Effector memory CD8-positive, alpha-beta T cell (primary cell): ENCODE data around the gene CRYZL1.
"Not testable (repeated sequence)": the region's sequence is repeated elsewhere in the genome, so short reads cannot be mapped to it uniquely, and the experiment has no call there.

Experiments
- ATAC-seq: fragments of 150-1000 bp; cut with Tn5 transposase; replicated peaks from 2 replicates; pipeline ENCODE4 v1.10.0; 2021; ENCODE audit warnings: mild to moderate bottlenecking, moderate library complexity
- DNase-seq, 3 experiments: peaks; one replicate each; pipeline ENCODE4 v3.0.0; 2021
- H3K27ac Mint-ChIP-seq, 2 donors: one replicate each; pipeline ENCODE4 v1.8.0; 2022; ENCODE audit warnings: mild to moderate bottlenecking in 2 of 2, mixed read lengths in 2 of 2, moderate library complexity in 2 of 2
- H3K27me3 Mint-ChIP-seq, 2 donors: one replicate each; pipeline ENCODE4 v1.8.0; 2022; ENCODE audit warnings: mixed read lengths in 2 of 2
- H3K36me3 Mint-ChIP-seq: one replicate; pipeline ENCODE4 v1.8.0; 2022; ENCODE audit warnings: mild to moderate bottlenecking, moderate library complexity, mixed read lengths; ENCODE audit not compliant: insufficient read depth
- H3K4me1 Mint-ChIP-seq, 2 donors: one replicate each; pipeline ENCODE4 v1.8.0; 2022; ENCODE audit warnings: low read depth in 2 of 2, mixed read lengths in 2 of 2
- H3K4me3 Mint-ChIP-seq, 2 donors: one replicate each; pipeline ENCODE4 v1.8.0; 2022; ENCODE audit warnings: mild to moderate bottlenecking in 2 of 2, mixed read lengths in 2 of 2, moderate library complexity in 2 of 2
- H3K9me3 Mint-ChIP-seq, 2 donors: one replicate each; pipeline ENCODE4 v1.8.0; 2022; ENCODE audit warnings: mixed read lengths in 2 of 2

The CRYZL1 gene

GRCh38 chr21:33642027-33642895, 720 bp upstream of the CRYZL1 start, which contains the start of gene ITSN1:
Gene ITSN1 (plus strand): TSS chr21:33642501. CDS start chr21:33718829, 76,328 bp downstream.
- Mint-ChIP-seq H3K27ac (peak within 1 kb of the TSS; percentile 75 to 93), H3K4me3 (peak within 1 kb of the TSS; percentile 85), H3K27me3 (peaks cover 0 to 17% of the 10 kb centered on the region in 2 donors), H3K36me3 (peaks cover 4% of the 10 kb centered on the region), H3K9me3 (no peaks in the 10 kb centered on the region), H3K4me1 (peaks cover 12 to 14% of the 10 kb centered on the region in 2 donors)
- peak; percentile 85 for ATAC-seq
- DNase-seq: peak; percentile 99 to 100 (median 99)

GRCh38 chr21:33640697-33641351, 717 bp downstream of the CRYZL1 start:
- Mint-ChIP-seq H3K36me3 (peaks cover 4% of the 10 kb centered on the region), H3K9me3 (no peaks in the 10 kb centered on the region), H3K27ac (peak overlapping the region; percentile 75 to 93), H3K4me1 (peaks cover 18% of the 10 kb centered on the region in 2 donors), H3K27me3 (peaks cover 0 to 17% of the 10 kb centered on the region in 2 donors), H3K4me3 (peak overlapping the region; percentile 81 to 85)
- no peak for ATAC-seq
- DNase-seq: no peak

- Mint-ChIP-seq H3K4me1 (peaks cover 9 to 10% of the 10 kb centered on the region in 2 donors), H3K27ac (no peak overlapping the region), H3K9me3 (no peaks in the 10 kb centered on the region), H3K36me3 (peaks cover 18% of the 10 kb centered on the region), H3K27me3 (no peaks in the 10 kb centered on the region), H3K4me3 (no peak overlapping the region)
- DNase-seq (no peak), ATAC-seq (no peak)
These were observed 7.3 kb downstream of the CRYZL1 start for GRCh38 chr21:33634254-33634653.

GRCh38 chr21:33626151-33626550, 15.4 kb downstream of the CRYZL1 start:
- H3K27ac Mint-ChIP-seq, H3K27me3 Mint-ChIP-seq, H3K4me1 Mint-ChIP-seq, DNase-seq, ATAC-seq, H3K4me3 Mint-ChIP-seq, H3K9me3 Mint-ChIP-seq: not testable (repeated sequence)
- H3K36me3 Mint-ChIP-seq: peaks cover 50% of the 10 kb centered on the region

- H3K9me3 Mint-ChIP-seq: peaks cover 0 to 2% of the 10 kb centered on the region in 2 donors
These were observed 19.3 kb downstream of the CRYZL1 start for GRCh38 chr21:33622253-33622652.

GRCh38 chr21:33619726-33620125, 21.8 kb downstream of the CRYZL1 start:
- Mint-ChIP-seq H3K4me3 (no peak overlapping the region), H3K9me3 (peaks cover 0 to 2% of the 10 kb centered on the region in 2 donors), H3K36me3 (peaks cover 44% of the 10 kb centered on the region), H3K27ac (peak overlapping the region in 1 of 2 donors; percentile 8), H3K27me3 (no peaks in the 10 kb centered on the region), H3K4me1 (no peaks in the 10 kb centered on the region)
- ATAC-seq (no peak), DNase-seq (no peak)

More at GRCh38 chr21:33622253-33622652, 19.3 kb downstream of the CRYZL1 start:
- Mint-ChIP-seq H3K4me3 (no peak overlapping the region), H3K4me1 (no peaks in the 10 kb centered on the region), H3K27me3 (no peaks in the 10 kb centered on the region), H3K36me3 (peaks cover 45% of the 10 kb centered on the region), H3K27ac (no peak overlapping the region)
- no peak for ATAC-seq
- no peak for DNase-seq

- Mint-ChIP-seq H3K27ac (no peak overlapping the region), H3K4me3 (no peak overlapping the region), H3K36me3 (peaks cover 46% of the 10 kb centered on the region), H3K9me3 (peaks cover 0 to 2% of the 10 kb centered on the region in 2 donors), H3K27me3 (no peaks in the 10 kb centered on the region), H3K4me1 (no peaks in the 10 kb centered on the region)
- no peak for ATAC-seq
- DNase-seq: no peak
These were observed 23.1 kb downstream of the CRYZL1 start for GRCh38 chr21:33618407-33618806.

GRCh38 chr21:33617565-33617964, 24.0 kb downstream of the CRYZL1 start:
- not testable (repeated sequence) for ATAC-seq, H3K27me3 Mint-ChIP-seq, H3K27ac Mint-ChIP-seq, H3K4me3 Mint-ChIP-seq, H3K9me3 Mint-ChIP-seq, DNase-seq, H3K4me1 Mint-ChIP-seq
- peaks cover 47% of the 10 kb centered on the region for H3K36me3 Mint-ChIP-seq

GRCh38 chr21:33611006-33611744, 30.4 kb downstream of the CRYZL1 start:
- H3K27me3 Mint-ChIP-seq: no peaks in the 10 kb centered on the region
- no peaks in the 10 kb centered on the region for H3K9me3 Mint-ChIP-seq
- peak overlapping the region in 1 of 2 donors; percentile 46 for H3K27ac Mint-ChIP-seq
- DNase-seq (no peak), ATAC-seq (no peak)
- peaks cover 39% of the 10 kb centered on the region for H3K36me3 Mint-ChIP-seq
- no peak overlapping the region for H3K4me3 Mint-ChIP-seq
- H3K4me1 Mint-ChIP-seq: no peaks in the 10 kb centered on the region

- Mint-ChIP-seq H3K27ac (no peak overlapping the region), H3K36me3 (peaks cover 36% of the 10 kb centered on the region), H3K27me3 (no peaks in the 10 kb centered on the region), H3K9me3 (no peaks in the 10 kb centered on the region), H3K4me1 (no peaks in the 10 kb centered on the region), H3K4me3 (no peak overlapping the region)
- no peak for DNase-seq
- no peak for ATAC-seq
These were observed 33.0 kb downstream of the CRYZL1 start for GRCh38 chr21:33608559-33608958.

- no peak for ATAC-seq
- peaks cover 63% of the 10 kb centered on the region for H3K36me3 Mint-ChIP-seq
- H3K4me3 Mint-ChIP-seq: no peak overlapping the region
- DNase-seq: no peak
- no peaks in the 10 kb centered on the region for H3K9me3 Mint-ChIP-seq
- no peaks in the 10 kb centered on the region for H3K4me1 Mint-ChIP-seq
- H3K27me3 Mint-ChIP-seq: no peaks in the 10 kb centered on the region
- H3K27ac Mint-ChIP-seq: no peak overlapping the region
These were observed 43.5 kb downstream of the CRYZL1 start for GRCh38 chr21:33598051-33598450.

GRCh38 chr21:33588485-33589335, 52.8 kb downstream of the CRYZL1 start, which contains the start of gene DONSON:
Gene DONSON (minus strand): TSS chr21:33588684. CDS start chr21:33588641, 43 bp downstream.
- peaks cover 11 to 12% of the 10 kb centered on the region in 2 donors for H3K4me1 Mint-ChIP-seq
- peak; percentile 95 for ATAC-seq
- DNase-seq: peak; percentile 83 to 88 (median 87)
- peak within 1 kb of the TSS; percentile 91 to 93 for H3K4me3 Mint-ChIP-seq
- peak within 1 kb of the TSS; percentile 80 to 84 for H3K27ac Mint-ChIP-seq
- no peaks in the 10 kb centered on the region for H3K27me3 Mint-ChIP-seq
- H3K9me3 Mint-ChIP-seq: no peaks in the 10 kb centered on the region
- peaks cover 5% of the 10 kb centered on the region for H3K36me3 Mint-ChIP-seq
